Adrenal gland (tissue), 12 donors: Measurements from ENCODE around the gene MUSK. TPM values are rescaled to one million over a fixed set of nuclear protein-coding genes. Genes with fewer than 3 reads are reported as not detected.
"Not testable (repeated sequence)": the region's sequence is repeated elsewhere in the genome, so short reads cannot be mapped to it uniquely, and the experiment has no call there.

ENCODE experiments used
- DNase-seq, 7 donors: peaks; one replicate each; pipeline ENCODE4 v3.0.0-alpha.2; 2019 to 2020
- H3K27ac ChIP-seq, 5 donors: fragments of 200-600 bp; sonication (generic) in 4 of 5; 1 replicate in 3 of 5; 2 replicates in 2 of 5; pipeline versions ENCODE4 v1.5.1 to v1.8.0; 2016 to 2020; ENCODE audit warnings: mild to moderate bottlenecking in 1 of 5
- H3K27me3 ChIP-seq: fragments of 200-600 bp; 2 replicates; pipeline ENCODE4 v1.8.0; 2021
- H3K36me3 ChIP-seq, 2 donors: fragments of 200-600 bp; replicated peaks in 1 of 2; 1 replicate in 1 of 2; 2 replicates in 1 of 2; pipeline versions ENCODE4 v1.5.1 to v1.8.0; 2018 to 2022
- H3K4me1 ChIP-seq, 2 donors: fragments of 200-600 bp; replicated peaks in 1 of 2; 1 replicate in 1 of 2; 2 replicates in 1 of 2; pipeline versions ENCODE4 v1.5.1 to v1.8.0; 2018 to 2021
- H3K4me3 ChIP-seq, 4 donors: fragments of 200-600 bp; sonication (generic) in 3 of 4; one replicate each; pipeline ENCODE4 v1.5.1; 2016 to 2018
- H3K9me3 ChIP-seq, 3 donors: fragments of 200-600 bp; sonication (generic) in 1 of 3; replicated peaks in 1 of 3; 1 replicate in 2 of 3; 2 replicates in 1 of 3; pipeline versions ENCODE4 v1.5.1 to v1.8.0; 2016 to 2021
- CTCF ChIP-seq, 6 experiments: fragments of 450-650 bp in 4 of 6; fragments of 200-600 bp in 2 of 6; sonication (generic) in 1 of 6; IDR thresholded peaks; 1 replicate in 5 of 6; 2 replicates in 1 of 6; pipeline versions ENCODE4 v1.5.1 to v1.8.0; 2016 to 2021; ENCODE audit warnings: antibody characterized with exemption in 6 of 6, mild to moderate bottlenecking in 2 of 6, moderate library complexity in 1 of 6
- POLR2A ChIP-seq, 2 donors: fragments of 450-650 bp; IDR thresholded peaks; one replicate each; pipeline ENCODE4 v1.6.1; 2017; ENCODE audit warnings: antibody characterized with exemption in 2 of 2, mild to moderate bottlenecking in 2 of 2, moderate library complexity in 1 of 2
- WGBS, 4 donors: extraction: QIAGEN DNeasy Blood & Tissue Kit in 2 of 4; methylation state at CpG; one replicate each; pipeline versions ENCODE4 v1.1.5 to v1.1.7; 2013 to 2017; 5-methylcytosine and 5-hydroxymethylcytosine counted together
- intact Hi-C, 2 donors: fragments of 100-400 bp; cut with DNase I; formaldehyde crosslinking; loops; one replicate each; pipeline versions ENCODE4 v1.14.1 to v1.15.0; 2022 to 2023
- polyA plus RNA-seq, 3 donors: library from polyadenylated mRNA; stranded (reverse); fragments of 200-250 nt in 2 of 3; fragments of 350-450 nt in 1 of 3; fragmentation: Illumina TruSeq in 1 of 3; extraction: RNeasy Lipid Tissue Mini Kit (QIAGEN cat#74804) in 1 of 3; gene quantifications; one replicate each; pipeline ENCODE4 v1.2.3, GENCODE V29; 2013 to 2014
- total RNA-seq, 9 donors: library from RNA; depleted of rRNA in 4 of 9; stranded (reverse); fragments of >200 nt in 4 of 9; fragments of 120-200 nt in 1 of 9; fragmentation: NEBNext Ultra II Directional in 1 of 9; extraction: Animal tissue kit (Norgen Biotek cat#: 25700) in 1 of 9; gene quantifications; one replicate each; pipeline versions ENCODE4 v1.1.0 to v1.2.4, GENCODE V29; 2013 to 2023
- donor health status: healthy with polysubstance abuse.
- donor health status: Bipolar disorder and iron deficiency.
- donor health status: DM: yes; HTN: yes; CAD: no.
- donor health status: DM: no; HTN: no; CAD: no.
- donor health status: DM: no; HTN: no; CAD: no.
- donor health status: DM: yes; HTN: yes; CAD: no.

The MUSK gene
- total and polyA plus RNA-seq, 12 donors = 0.04 to 5.1 (median 0.15) TPM; not detected in 2

- no peaks in the 10 kb centered on the region for H3K36me3 ChIP-seq
- no peaks in the 10 kb centered on the region for H3K27me3 ChIP-seq
- intact Hi-C loops = no loop called here
- no peaks in the 10 kb centered on the region for H3K9me3 ChIP-seq
- peaks cover 0 to 8% of the 10 kb centered on the region in 2 donors for H3K4me1 ChIP-seq
- H3K4me3 ChIP-seq = no peak overlapping the region
- DNase-seq = no peak
- H3K27ac ChIP-seq = peak overlapping the region in 1 of 5 donors; percentile 62
- TF ChIP-seq CTCF (IDR thresholded peaks at IDR 0.05) (no peak), POLR2A (IDR thresholded peaks at IDR 0.05) (no peak)
Measured at GRCh38 chr9:110777876-110778215, 109.3 kb downstream of the MUSK start.

- intact Hi-C loops = no loop called here
- no peaks in the 10 kb centered on the region for H3K4me1 ChIP-seq
- TF ChIP-seq POLR2A (IDR thresholded peaks at IDR 0.05) (no peak), CTCF (IDR thresholded peaks at IDR 0.05) (no peak)
- DNase-seq = no peak
- H3K9me3 ChIP-seq = no peaks in the 10 kb centered on the region
- WGBS, 4 donors = 86 to 92% (median 90%) methylated on average over 5 of the region's 5 CpGs
- H3K27ac ChIP-seq = no peak overlapping the region
- H3K36me3 ChIP-seq = no peaks in the 10 kb centered on the region
- no peak overlapping the region for H3K4me3 ChIP-seq
- no peaks in the 10 kb centered on the region for H3K27me3 ChIP-seq
Measured at GRCh38 chr9:110782701-110783100, 114.1 kb downstream of the MUSK start.

DNA sequence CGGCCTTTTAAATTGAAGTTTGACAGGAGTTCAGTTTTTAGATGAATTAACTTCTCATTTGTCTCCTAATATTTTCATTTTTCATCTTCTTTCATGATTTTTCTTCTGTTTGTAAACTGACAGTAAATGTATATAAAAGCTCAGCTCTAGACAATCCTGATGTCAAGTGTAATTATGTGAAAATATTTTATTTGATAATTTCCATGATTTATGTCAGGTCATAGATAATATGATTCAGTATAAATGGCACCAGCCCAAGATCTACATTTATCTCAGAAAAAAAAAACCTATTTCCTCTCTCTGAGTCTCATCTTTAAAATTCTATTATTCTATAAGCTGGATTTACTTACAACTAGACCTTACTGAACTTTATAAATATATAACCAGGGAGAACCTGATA lies 115.7 kb downstream of the MUSK start:
- Histone ChIP-seq H3K4me1 (no peaks in the 10 kb centered on the region), H3K27ac (no peak overlapping the region), H3K4me3 (no peak overlapping the region), H3K27me3 (no peaks in the 10 kb centered on the region), H3K9me3 (no peaks in the 10 kb centered on the region), H3K36me3 (no peaks in the 10 kb centered on the region)
- 67 to 82% (median 78%) methylated on average over 1 of the region's 1 CpG for WGBS, 4 donors
- DNase-seq = no peak
- intact Hi-C loops = no loop called here
- TF ChIP-seq POLR2A (IDR thresholded peaks at IDR 0.05) (no peak), CTCF (IDR thresholded peaks at IDR 0.05) (no peak)

- no peaks in the 10 kb centered on the region for H3K36me3 ChIP-seq
- no peak for DNase-seq
- H3K27me3 ChIP-seq = no peaks in the 10 kb centered on the region
- 25 to 58% (median 40%) methylated on average over 1 of the region's 1 CpG for WGBS, 4 donors
- H3K4me1 ChIP-seq = no peaks in the 10 kb centered on the region
- H3K27ac ChIP-seq = no peak overlapping the region
- TF ChIP-seq POLR2A (IDR thresholded peaks at IDR 0.05) = no peak
- no peak for TF ChIP-seq CTCF (IDR thresholded peaks at IDR 0.05)
- H3K4me3 ChIP-seq = no peak overlapping the region
- intact Hi-C loops = no loop called here
- H3K9me3 ChIP-seq = no peaks in the 10 kb centered on the region
Measured at GRCh38 chr9:110785166-110785565, 116.6 kb downstream of the MUSK start.

DNA sequence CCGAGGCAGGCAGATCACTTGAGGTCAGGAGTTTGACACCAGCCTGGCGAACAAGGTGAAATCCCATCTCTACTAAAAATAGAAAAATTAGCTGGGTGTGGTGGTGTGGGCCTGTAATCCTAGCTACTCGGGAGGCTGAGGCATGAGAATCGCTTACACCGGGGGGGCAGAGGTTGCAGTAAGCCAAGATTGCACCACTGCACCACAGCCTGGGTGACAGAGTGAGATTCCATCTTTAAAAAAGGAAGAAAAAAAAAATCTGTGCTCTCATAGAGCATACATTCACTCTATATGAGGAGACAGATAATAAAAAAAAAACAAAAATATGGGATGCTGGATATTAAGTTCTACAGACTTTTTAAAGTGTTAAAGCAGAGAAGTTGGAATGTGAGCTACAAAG lies 119.8 kb downstream of the MUSK start:
- H3K4me3 ChIP-seq, intact Hi-C loops, H3K4me1 ChIP-seq, H3K9me3 ChIP-seq, H3K27ac ChIP-seq, DNase-seq, H3K36me3 ChIP-seq, H3K27me3 ChIP-seq: not testable (repeated sequence)
- 84 to 94% (median 89%) methylated on average over 5 of the region's 5 CpGs for WGBS, 4 donors
